Liver (tissue), 3 donors: ENCODE data around the gene CCR3.

ENCODE experiments used
- GABPA ChIP-seq, 2 donors: IDR thresholded peaks in 1 of 2; conservative IDR thresholded peaks in 1 of 2; 2 replicates each; pipeline ENCODE4 v1.6.1; 2016; ENCODE audit warnings: antibody characterized with exemption in 2 of 2, mild to moderate bottlenecking in 1 of 2, moderate library complexity in 1 of 2
- HNF4A ChIP-seq, 2 donors: conservative IDR thresholded peaks; 2 replicates each; pipeline ENCODE4 v1.6.1; 2016; ENCODE audit warnings: antibody characterized with exemption in 2 of 2, mild to moderate bottlenecking in 2 of 2
- JUND ChIP-seq, 2 donors: IDR thresholded peaks; 2 replicates each; pipeline ENCODE4 v1.6.1; 2016; ENCODE audit warnings: antibody characterized with exemption in 2 of 2
- RAD21 ChIP-seq, 2 donors: IDR thresholded peaks; 2 replicates each; pipeline ENCODE4 v1.6.1; 2016; ENCODE audit warnings: antibody characterized with exemption in 2 of 2, mild to moderate bottlenecking in 2 of 2
- RXRA ChIP-seq, 2 donors: IDR thresholded peaks; 2 replicates each; pipeline ENCODE4 v1.6.1; 2017 to 2018; ENCODE audit warnings: antibody characterized with exemption in 2 of 2, mild to moderate bottlenecking in 1 of 2
- SP1 ChIP-seq: IDR thresholded peaks from 2 replicates; pipeline ENCODE4 v1.6.1; 2018; ENCODE audit warnings: antibody characterized with exemption, mild to moderate bottlenecking
- TAF1 ChIP-seq: conservative IDR thresholded peaks from 2 replicates; pipeline ENCODE4 v1.6.1; 2016; ENCODE audit warnings: antibody characterized with exemption, mild to moderate bottlenecking
- YY1 ChIP-seq: IDR thresholded peaks from 2 replicates; pipeline ENCODE4 v1.6.1; 2016; ENCODE audit warnings: antibody characterized with exemption, mild to moderate bottlenecking
- TF ChIP-seq, protein P1 (sequence below): fragments of 150-350 bp; IDR thresholded peaks from 2 replicates; pipeline ENCODE4 v1.5.1; 2017; ENCODE audit warnings: improper control_type of control experiment, low read depth, low read length; ENCODE audit not compliant: missing input control
- TF ChIP-seq, protein P2 (sequence below): IDR thresholded peaks from 2 replicates; pipeline ENCODE4 v1.6.1; 2016; ENCODE audit warnings: antibody characterized with exemption
- TF ChIP-seq, protein P3 (sequence below): IDR thresholded peaks from 2 replicates; pipeline ENCODE4 v1.6.1; 2016; ENCODE audit warnings: antibody characterized with exemption, mild to moderate bottlenecking
- donor health status: healthy.
- donor health status: healthy.

DNA sequence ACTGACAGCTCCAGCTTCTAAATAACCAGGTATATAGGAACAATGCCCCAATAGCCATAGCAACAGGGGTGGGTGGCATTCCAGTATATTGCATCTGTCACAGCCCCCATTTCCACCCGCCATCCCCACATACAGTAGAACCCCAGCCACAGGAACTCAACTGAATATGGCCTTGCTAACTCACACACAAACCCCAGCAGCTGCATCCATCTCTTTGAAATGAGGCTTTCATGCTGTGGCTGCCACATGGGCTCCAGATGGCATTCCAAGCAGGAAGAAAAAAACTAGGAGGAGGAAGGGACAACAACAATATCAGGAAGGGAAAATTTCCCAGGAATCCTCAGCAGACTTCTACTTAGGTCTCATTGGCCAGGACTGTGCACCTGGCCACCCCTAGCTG is 54.6 kb downstream of the CCR3 start:
- TF ChIP-seq, protein P1, sequence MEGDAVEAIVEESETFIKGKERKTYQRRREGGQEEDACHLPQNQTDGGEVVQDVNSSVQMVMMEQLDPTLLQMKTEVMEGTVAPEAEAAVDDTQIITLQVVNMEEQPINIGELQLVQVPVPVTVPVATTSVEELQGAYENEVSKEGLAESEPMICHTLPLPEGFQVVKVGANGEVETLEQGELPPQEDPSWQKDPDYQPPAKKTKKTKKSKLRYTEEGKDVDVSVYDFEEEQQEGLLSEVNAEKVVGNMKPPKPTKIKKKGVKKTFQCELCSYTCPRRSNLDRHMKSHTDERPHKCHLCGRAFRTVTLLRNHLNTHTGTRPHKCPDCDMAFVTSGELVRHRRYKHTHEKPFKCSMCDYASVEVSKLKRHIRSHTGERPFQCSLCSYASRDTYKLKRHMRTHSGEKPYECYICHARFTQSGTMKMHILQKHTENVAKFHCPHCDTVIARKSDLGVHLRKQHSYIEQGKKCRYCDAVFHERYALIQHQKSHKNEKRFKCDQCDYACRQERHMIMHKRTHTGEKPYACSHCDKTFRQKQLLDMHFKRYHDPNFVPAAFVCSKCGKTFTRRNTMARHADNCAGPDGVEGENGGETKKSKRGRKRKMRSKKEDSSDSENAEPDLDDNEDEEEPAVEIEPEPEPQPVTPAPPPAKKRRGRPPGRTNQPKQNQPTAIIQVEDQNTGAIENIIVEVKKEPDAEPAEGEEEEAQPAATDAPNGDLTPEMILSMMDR, result no peak
- no peak for TF ChIP-seq RAD21 (IDR thresholded peaks at IDR 0.05)
- no peak for TF ChIP-seq GABPA (IDR thresholded peaks at IDR 0.05 in 1 of 2, conservative IDR thresholded peaks at IDR 0.05 in 1 of 2)
- TF ChIP-seq TAF1, result no peak
- TF ChIP-seq, protein P2, sequence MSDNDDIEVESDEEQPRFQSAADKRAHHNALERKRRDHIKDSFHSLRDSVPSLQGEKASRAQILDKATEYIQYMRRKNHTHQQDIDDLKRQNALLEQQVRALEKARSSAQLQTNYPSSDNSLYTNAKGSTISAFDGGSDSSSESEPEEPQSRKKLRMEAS, result no peak
- TF ChIP-seq, protein P3, sequence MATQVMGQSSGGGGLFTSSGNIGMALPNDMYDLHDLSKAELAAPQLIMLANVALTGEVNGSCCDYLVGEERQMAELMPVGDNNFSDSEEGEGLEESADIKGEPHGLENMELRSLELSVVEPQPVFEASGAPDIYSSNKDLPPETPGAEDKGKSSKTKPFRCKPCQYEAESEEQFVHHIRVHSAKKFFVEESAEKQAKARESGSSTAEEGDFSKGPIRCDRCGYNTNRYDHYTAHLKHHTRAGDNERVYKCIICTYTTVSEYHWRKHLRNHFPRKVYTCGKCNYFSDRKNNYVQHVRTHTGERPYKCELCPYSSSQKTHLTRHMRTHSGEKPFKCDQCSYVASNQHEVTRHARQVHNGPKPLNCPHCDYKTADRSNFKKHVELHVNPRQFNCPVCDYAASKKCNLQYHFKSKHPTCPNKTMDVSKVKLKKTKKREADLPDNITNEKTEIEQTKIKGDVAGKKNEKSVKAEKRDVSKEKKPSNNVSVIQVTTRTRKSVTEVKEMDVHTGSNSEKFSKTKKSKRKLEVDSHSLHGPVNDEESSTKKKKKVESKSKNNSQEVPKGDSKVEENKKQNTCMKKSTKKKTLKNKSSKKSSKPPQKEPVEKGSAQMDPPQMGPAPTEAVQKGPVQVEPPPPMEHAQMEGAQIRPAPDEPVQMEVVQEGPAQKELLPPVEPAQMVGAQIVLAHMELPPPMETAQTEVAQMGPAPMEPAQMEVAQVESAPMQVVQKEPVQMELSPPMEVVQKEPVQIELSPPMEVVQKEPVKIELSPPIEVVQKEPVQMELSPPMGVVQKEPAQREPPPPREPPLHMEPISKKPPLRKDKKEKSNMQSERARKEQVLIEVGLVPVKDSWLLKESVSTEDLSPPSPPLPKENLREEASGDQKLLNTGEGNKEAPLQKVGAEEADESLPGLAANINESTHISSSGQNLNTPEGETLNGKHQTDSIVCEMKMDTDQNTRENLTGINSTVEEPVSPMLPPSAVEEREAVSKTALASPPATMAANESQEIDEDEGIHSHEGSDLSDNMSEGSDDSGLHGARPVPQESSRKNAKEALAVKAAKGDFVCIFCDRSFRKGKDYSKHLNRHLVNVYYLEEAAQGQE, result no peak
- TF ChIP-seq RXRA (IDR thresholded peaks at IDR 0.05), result no peak
- TF ChIP-seq HNF4A (conservative IDR thresholded peaks at IDR 0.05), result no peak
- TF ChIP-seq YY1, result no peak
- no peak for TF ChIP-seq SP1
- TF ChIP-seq JUND (IDR thresholded peaks at IDR 0.05), result no peak
